Measurements from ENCODE around the gene PTPRG.

DNA sequence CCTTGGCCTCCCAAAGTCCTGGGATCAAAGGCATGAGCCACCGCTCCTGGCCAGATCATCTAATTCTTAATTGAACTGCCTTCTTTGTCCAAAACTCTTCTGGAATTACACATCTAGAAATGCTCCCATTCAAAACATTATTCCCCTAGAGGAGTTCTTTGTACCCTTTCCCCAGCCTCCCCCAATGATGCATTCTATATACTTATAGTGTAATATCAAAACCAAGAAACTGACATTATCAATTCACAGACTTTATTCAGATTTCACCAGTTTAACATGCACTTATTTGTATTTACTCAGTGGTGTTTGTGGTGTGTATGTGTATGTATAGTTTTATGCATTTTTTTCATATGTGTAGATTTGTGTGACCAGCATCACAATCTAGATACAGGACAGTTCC is 85.0 kb downstream of the PTPRG start:
- TF ChIP-seq, protein P1, sequence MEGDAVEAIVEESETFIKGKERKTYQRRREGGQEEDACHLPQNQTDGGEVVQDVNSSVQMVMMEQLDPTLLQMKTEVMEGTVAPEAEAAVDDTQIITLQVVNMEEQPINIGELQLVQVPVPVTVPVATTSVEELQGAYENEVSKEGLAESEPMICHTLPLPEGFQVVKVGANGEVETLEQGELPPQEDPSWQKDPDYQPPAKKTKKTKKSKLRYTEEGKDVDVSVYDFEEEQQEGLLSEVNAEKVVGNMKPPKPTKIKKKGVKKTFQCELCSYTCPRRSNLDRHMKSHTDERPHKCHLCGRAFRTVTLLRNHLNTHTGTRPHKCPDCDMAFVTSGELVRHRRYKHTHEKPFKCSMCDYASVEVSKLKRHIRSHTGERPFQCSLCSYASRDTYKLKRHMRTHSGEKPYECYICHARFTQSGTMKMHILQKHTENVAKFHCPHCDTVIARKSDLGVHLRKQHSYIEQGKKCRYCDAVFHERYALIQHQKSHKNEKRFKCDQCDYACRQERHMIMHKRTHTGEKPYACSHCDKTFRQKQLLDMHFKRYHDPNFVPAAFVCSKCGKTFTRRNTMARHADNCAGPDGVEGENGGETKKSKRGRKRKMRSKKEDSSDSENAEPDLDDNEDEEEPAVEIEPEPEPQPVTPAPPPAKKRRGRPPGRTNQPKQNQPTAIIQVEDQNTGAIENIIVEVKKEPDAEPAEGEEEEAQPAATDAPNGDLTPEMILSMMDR (IDR thresholded peaks at IDR 0.05; ENCODE audit: low read depth, low read length) = no peak
- no peak for TF ChIP-seq EZH2phosphoT487 (IDR thresholded peaks at IDR 0.05; ENCODE audit: low read depth)

Data from OCI-LY3 (cell line).